Measurements from ENCODE around the gene RXFP1. TPM values are rescaled to one million over a fixed set of nuclear protein-coding genes. Genes with fewer than 3 reads are reported as not detected.

RXFP1 gene
- total RNA-seq, 1 experiment from 2014 or later, result not detected

DNA sequence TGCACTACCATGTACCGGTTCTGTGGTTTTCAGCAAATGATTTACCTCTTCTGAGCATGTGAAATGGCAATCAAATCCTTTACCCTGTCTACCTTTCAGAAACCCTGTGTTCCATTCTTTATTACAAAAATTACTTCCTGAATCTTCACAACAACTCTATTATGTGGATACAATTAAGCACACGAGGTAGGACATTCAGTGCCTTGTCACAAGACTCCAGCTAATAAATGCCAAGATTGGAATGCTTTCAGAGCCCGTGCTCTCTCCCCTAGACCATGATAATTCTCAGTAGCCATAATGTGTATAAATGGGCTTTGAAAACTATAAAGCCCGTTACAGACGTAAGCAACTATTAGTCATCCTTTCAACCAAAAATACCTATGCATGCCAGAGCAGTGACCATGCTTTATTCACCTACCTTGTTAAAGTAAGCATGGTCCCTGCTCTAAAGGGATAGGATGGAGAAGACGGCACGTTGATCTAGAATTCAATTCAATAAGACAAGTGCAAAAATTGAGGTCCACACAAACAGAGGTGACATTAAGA, 2.4 kb downstream of the RXFP1 start:
- CTCF ChIA-PET, result no interaction called here
- no peak for TF ChIP-seq EZH2 (IDR thresholded peaks at IDR 0.05; ENCODE audit: borderline replicate concordance, low read depth, low read length, poor library complexity, severe bottlenecking)
- TF ChIP-seq, protein P1, sequence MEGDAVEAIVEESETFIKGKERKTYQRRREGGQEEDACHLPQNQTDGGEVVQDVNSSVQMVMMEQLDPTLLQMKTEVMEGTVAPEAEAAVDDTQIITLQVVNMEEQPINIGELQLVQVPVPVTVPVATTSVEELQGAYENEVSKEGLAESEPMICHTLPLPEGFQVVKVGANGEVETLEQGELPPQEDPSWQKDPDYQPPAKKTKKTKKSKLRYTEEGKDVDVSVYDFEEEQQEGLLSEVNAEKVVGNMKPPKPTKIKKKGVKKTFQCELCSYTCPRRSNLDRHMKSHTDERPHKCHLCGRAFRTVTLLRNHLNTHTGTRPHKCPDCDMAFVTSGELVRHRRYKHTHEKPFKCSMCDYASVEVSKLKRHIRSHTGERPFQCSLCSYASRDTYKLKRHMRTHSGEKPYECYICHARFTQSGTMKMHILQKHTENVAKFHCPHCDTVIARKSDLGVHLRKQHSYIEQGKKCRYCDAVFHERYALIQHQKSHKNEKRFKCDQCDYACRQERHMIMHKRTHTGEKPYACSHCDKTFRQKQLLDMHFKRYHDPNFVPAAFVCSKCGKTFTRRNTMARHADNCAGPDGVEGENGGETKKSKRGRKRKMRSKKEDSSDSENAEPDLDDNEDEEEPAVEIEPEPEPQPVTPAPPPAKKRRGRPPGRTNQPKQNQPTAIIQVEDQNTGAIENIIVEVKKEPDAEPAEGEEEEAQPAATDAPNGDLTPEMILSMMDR (conservative IDR thresholded peaks at IDR 0.05; ENCODE audit: low read depth, low read length), result no peak
- POLR2A ChIA-PET (ENCODE audit: low non-redundant PET), result no interaction called here
- peaks cover 21% of the 10 kb centered on the region for H3K27me3 ChIP-seq (replicated peaks; ENCODE audit: insufficient read depth, low read depth, low read length, poor library complexity)
- no TSS peak for BruUV-seq (replicated peaks)
- H3K27ac ChIP-seq (ENCODE audit: low read depth, low read length, poor library complexity, severe bottlenecking), result no peak overlapping the region
- intact Hi-C loops (cut with micrococcal nuclease; ENCODE audit: unreplicated experiment), result no loop called here
- H3K4me1 ChIP-seq (ENCODE audit: insufficient read depth, low read length, poor library complexity, severe bottlenecking), result no peaks in the 10 kb centered on the region
- H3K36me3 ChIP-seq (ENCODE audit: insufficient read depth, low read length, poor library complexity, severe bottlenecking), result no peaks in the 10 kb centered on the region
- DNase-seq (ENCODE audit: low spot score), result no peak
- H3K4me3 ChIP-seq (ENCODE audit: low read depth, low read length, poor library complexity, severe bottlenecking), result no peak overlapping the region
- H3K9me3 ChIP-seq (ENCODE audit: low read depth, low read length, poor library complexity, severe bottlenecking), result no peaks in the 10 kb centered on the region

DNA sequence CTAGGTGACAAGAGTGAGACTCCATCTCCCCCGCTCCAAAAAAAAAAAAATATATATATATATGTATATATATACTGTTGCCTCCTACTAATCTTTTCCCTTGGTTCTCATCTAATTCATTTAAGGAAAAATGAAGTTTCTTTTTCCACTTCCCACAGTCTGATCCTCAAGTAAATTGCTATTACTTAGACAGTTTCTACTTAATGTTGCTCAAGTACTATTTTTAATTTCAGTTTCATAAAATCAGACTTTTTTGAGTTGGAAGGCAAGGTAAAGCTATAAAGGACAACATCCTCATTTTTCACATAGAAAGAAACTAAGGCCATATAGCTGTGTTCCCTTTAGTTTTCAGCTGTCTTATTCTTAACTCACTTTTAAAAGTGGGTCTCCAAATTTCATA, 5.8 kb downstream of the RXFP1 start:
- Histone ChIP-seq H3K4me1 (ENCODE audit: insufficient read depth, low read length, poor library complexity, severe bottlenecking) (no peaks in the 10 kb centered on the region), H3K9me3 (ENCODE audit: low read depth, low read length, poor library complexity, severe bottlenecking) (no peaks in the 10 kb centered on the region), H3K36me3 (ENCODE audit: insufficient read depth, low read length, poor library complexity, severe bottlenecking) (no peaks in the 10 kb centered on the region), H3K4me3 (ENCODE audit: low read depth, low read length, poor library complexity, severe bottlenecking) (no peak overlapping the region), H3K27me3 (replicated peaks; ENCODE audit: insufficient read depth, low read depth, low read length, poor library complexity) (peaks cover 17% of the 10 kb centered on the region), H3K27ac (ENCODE audit: low read depth, low read length, poor library complexity, severe bottlenecking) (no peak overlapping the region)
- POLR2A ChIA-PET (ENCODE audit: low non-redundant PET), result no interaction called here
- CTCF ChIA-PET, result no interaction called here
- DNase-seq (ENCODE audit: low spot score), result no peak
- intact Hi-C loops (cut with micrococcal nuclease; ENCODE audit: unreplicated experiment), result no loop called here
- TF ChIP-seq, protein P1 (conservative IDR thresholded peaks at IDR 0.05; ENCODE audit: low read depth, low read length), result no peak
- no peak for TF ChIP-seq EZH2 (IDR thresholded peaks at IDR 0.05; ENCODE audit: borderline replicate concordance, low read depth, low read length, poor library complexity, severe bottlenecking)
- no TSS peak for BruUV-seq (replicated peaks)

DNA sequence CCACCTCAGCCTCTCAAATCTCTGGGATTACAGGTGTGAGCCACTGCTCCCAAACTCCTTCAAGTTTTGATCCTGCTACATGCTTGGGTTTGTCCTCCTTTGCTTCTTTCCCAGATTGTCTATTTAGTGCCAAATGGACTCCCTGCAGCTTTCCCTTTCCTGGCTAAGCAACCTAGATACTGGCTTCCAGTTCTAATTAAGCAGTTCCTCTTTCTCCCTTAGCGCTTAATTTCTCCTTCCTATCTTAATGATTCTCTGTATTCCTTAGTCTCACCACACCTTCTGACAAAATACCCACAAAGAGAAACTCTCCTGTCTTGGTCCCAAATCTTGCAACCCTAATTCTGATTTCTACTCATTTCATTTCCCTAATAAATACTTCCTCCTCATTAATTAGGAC, 7.8 kb downstream of the RXFP1 start:
- DNase-seq (ENCODE audit: low spot score), result no peak
- no peaks in the 10 kb centered on the region for H3K36me3 ChIP-seq (ENCODE audit: insufficient read depth, low read length, poor library complexity, severe bottlenecking)
- H3K27ac ChIP-seq (ENCODE audit: low read depth, low read length, poor library complexity, severe bottlenecking), result no peak overlapping the region
- H3K9me3 ChIP-seq (ENCODE audit: low read depth, low read length, poor library complexity, severe bottlenecking), result no peaks in the 10 kb centered on the region
- ChIA-PET CTCF (no interaction called here), POLR2A (ENCODE audit: low non-redundant PET) (no interaction called here)
- TF ChIP-seq, protein P1 (conservative IDR thresholded peaks at IDR 0.05; ENCODE audit: low read depth, low read length), result no peak
- no peak for TF ChIP-seq EZH2 (IDR thresholded peaks at IDR 0.05; ENCODE audit: borderline replicate concordance, low read depth, low read length, poor library complexity, severe bottlenecking)
- intact Hi-C loops (cut with micrococcal nuclease; ENCODE audit: unreplicated experiment), result no loop called here
- H3K4me3 ChIP-seq (ENCODE audit: low read depth, low read length, poor library complexity, severe bottlenecking), result no peak overlapping the region
- BruUV-seq (replicated peaks), result no TSS peak
- H3K27me3 ChIP-seq (replicated peaks; ENCODE audit: insufficient read depth, low read depth, low read length, poor library complexity), result peaks cover 5% of the 10 kb centered on the region
- no peaks in the 10 kb centered on the region for H3K4me1 ChIP-seq (ENCODE audit: insufficient read depth, low read length, poor library complexity, severe bottlenecking)
